Fibroblast of pulmonary artery (primary cell): ENCODE data around the gene GULP1.

Source experiments
- DNase-seq: peaks from one replicate; pipeline ENCODE4 v3.0.0-alpha.2; 2010; ENCODE audit warnings: low read depth
- H3K4me3 ChIP-seq: replicated peaks from 2 replicates; pipeline ENCODE4 v1.5.1; 2011; ENCODE audit warnings: low read depth, mild to moderate bottlenecking, control low read depth, low read length, moderate library complexity
- TF ChIP-seq, protein P1 (sequence below): IDR thresholded peaks from 2 replicates; pipeline ENCODE4 v1.5.1; 2011; ENCODE audit warnings: mild to moderate bottlenecking, control low read depth, low read length, inconsistent platforms; ENCODE audit errors: missing control alignments

The GULP1 gene

DNA sequence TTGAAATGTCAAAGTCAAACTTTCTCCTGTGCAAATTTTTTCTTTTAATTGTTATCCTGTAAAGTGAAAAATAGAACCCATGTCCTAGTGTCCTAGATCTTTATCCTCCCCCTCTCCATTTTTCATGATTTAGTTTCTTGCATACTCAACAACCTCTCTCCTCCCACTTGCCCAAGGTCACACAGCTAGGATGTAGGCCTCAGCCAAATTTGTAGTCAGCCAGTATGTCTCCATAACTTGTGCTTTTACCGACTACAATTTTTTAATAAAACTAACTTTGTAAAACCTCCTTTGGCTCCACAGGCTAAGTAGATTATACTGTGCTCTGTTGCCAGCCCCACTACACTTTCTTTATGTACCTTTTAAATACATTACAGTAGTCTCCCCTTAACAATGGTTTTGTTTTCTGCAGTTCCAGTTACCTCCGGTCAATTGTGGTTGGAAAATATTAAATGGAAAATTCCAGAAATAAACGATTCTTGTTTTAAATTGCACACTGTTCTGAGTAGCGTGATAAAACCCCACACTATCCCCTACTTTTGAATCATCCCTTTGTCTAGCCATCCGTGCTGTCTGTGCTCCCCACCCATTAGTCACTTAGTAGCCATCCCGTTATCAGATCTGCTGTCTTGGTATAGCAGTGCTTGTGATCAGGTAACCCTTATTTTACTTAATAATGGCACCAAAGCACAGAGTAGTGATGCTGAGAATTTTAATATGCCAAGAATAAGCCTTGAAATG, 22.8 kb downstream of the GULP1 start:
- H3K4me3 ChIP-seq = no peak overlapping the region
- DNase-seq = peak; percentile 50
- TF ChIP-seq, protein P1, sequence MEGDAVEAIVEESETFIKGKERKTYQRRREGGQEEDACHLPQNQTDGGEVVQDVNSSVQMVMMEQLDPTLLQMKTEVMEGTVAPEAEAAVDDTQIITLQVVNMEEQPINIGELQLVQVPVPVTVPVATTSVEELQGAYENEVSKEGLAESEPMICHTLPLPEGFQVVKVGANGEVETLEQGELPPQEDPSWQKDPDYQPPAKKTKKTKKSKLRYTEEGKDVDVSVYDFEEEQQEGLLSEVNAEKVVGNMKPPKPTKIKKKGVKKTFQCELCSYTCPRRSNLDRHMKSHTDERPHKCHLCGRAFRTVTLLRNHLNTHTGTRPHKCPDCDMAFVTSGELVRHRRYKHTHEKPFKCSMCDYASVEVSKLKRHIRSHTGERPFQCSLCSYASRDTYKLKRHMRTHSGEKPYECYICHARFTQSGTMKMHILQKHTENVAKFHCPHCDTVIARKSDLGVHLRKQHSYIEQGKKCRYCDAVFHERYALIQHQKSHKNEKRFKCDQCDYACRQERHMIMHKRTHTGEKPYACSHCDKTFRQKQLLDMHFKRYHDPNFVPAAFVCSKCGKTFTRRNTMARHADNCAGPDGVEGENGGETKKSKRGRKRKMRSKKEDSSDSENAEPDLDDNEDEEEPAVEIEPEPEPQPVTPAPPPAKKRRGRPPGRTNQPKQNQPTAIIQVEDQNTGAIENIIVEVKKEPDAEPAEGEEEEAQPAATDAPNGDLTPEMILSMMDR = no peak

DNA sequence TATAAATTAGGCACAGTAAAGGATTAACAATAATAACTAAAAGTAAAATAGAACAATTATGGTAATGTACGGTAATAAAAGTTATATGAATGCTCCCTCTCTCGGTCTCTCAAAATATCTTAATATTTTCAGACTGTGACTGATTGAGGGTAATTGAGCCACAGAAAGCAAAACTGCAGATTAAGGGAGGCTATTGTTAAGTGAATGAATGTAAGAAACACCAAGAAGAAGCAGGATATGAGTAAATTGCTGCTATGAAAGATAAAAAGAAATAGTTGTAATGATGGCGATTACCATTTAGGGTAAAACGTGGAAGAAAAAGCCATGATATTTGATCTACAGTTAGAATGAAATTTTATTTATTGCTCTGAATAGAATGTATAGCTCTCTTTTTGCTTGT, 24.1 kb downstream of the GULP1 start:
- TF ChIP-seq, protein P1 = no peak
- no peak overlapping the region for H3K4me3 ChIP-seq
- peak; percentile 22 for DNase-seq

DNA sequence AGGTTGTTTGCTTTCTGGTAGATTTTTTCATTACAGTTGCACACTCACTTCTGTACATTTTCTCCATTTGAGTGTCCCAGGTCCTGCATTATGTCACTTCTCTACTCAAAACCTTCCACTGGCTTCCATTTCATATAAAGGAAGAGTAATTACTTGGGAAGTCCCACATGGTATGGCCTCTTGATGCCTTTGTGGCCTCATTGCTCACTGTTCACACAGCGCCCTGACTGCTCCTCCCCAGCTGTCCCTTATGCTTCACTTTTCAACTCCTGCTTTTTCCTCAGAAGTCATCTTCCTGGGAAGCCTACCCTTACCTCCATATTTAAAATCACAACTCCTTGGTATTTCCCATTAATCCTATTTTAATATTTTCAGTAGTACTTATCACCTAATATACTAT, 24.7 kb downstream of the GULP1 start:
- no peak overlapping the region for H3K4me3 ChIP-seq
- no peak for DNase-seq
- TF ChIP-seq, protein P1 = no peak

DNA sequence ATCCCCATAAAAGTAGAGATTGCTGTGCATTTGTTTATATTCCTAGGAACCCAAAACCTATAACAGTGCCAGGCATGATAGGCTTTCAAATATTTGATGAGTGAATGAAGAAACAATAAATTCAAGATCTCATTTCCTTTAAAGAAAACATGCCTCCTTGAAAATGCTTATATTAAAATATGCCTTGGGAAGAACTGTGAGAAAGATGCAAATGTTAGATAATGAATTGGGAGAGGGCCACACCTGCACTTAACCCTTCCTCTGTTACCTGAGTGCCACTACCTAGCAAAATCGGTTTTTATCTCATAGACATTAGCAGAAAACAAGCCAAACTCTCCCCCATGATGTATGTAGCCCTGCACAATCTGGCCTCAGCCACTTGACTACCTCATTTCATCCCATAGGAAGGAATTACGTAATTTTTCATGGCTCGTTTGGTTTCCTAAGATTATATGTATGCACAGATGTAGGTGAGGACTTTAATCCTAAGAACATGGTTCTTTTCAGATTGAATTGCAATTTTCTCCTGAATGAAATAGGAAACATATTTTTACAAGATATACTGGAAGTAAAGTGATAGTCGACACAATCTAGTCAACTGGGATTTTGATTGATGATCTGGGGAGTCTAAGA, 25.2 kb downstream of the GULP1 start:
- no peak overlapping the region for H3K4me3 ChIP-seq
- TF ChIP-seq, protein P1 = no peak
- DNase-seq = no peak

- TF ChIP-seq, protein P1 = no peak
- no peak for DNase-seq
- no peak overlapping the region for H3K4me3 ChIP-seq
These were observed 26.6 kb downstream of the GULP1 start for GRCh38 chr2:188318161-188318749.

DNA sequence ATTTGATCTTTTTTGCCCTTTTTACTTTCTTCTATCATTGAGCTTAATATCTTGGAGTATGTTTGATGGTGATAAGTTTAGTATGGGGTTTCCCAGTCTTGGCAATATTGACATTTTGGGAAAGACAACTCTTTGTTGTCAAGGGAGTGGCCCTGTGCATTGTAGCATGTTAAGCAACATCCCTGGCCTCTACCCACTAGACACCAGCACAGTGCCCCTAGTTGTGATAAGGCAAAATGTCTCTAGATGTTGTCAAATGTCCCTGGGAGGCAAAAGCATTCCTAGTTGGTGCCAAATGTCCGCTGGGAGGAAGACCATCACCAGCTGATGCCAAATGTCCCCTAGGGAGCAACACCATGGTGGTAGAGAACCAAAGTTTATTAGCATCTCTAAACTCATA, 28.2 kb downstream of the GULP1 start:
- no peak overlapping the region for H3K4me3 ChIP-seq
- TF ChIP-seq, protein P1 = no peak
- peak; percentile 16 for DNase-seq

GRCh38 chr2:188320861-188321260, 29.2 kb downstream of the GULP1 start:
- no peak for DNase-seq
- TF ChIP-seq, protein P1 = no peak

More at GRCh38 chr2:188320861-188321260, 29.2 kb downstream of the GULP1 start:
- no peak overlapping the region for H3K4me3 ChIP-seq
